HepG2 (cell line): ENCODE results near the gene JAK1. TPM values are rescaled to one million over a fixed set of nuclear protein-coding genes. Genes with fewer than 3 reads are reported as not detected.

Experiments
- ATAC-seq: fragments of 200-7000 bp; cut with Tn5 transposase; 3 replicates; pipeline ENCODE4 v1.9.1; 2020; ENCODE audit warnings: mild to moderate bottlenecking, moderate library complexity
- BruUV-seq: library from RNA; stranded (reverse); fragments of 400-500 nt; replicated peaks from 2 replicates; lab custom pipeline; 2021; lab: Mats Ljungman, UMichigan
- CTCF ChIA-PET: fragments of 300-600 bp; formaldehyde crosslinking; extraction: SDS; loops from one replicate; lab custom pipeline; 2021; ENCODE audit warnings: low total read pairs, inconsistent platforms, low intra/inter-chr PET ratio; lab: Yijun Ruan, JAX
- POLR2A ChIA-PET: fragments of 350-600 bp; sonication (Branson Sonifier 250); formaldehyde crosslinking; loops from one replicate; lab custom pipeline; 2020; ENCODE audit warnings: antibody characterized with exemption, inconsistent platforms; lab: Yijun Ruan, JAX
- DNase-seq: peaks from one replicate; pipeline ENCODE4 v3.0.0-alpha.2; 2015; ENCODE audit warnings: low spot score
- FAIRE-seq: peaks from 3 replicates; lab custom pipeline; 2011; peaks lifted over from hg19 to GRCh38; lab: Jason Lieb, UNC
- H2AFZ ChIP-seq: one replicate; pipeline ENCODE4 v1.6.1; 2011; ENCODE audit warnings: low read length, inconsistent platforms
- H3K27ac ChIP-seq: fragments of 300-600 bp; 3 replicates; pipeline ENCODE4 v1.8.0; 2011; ENCODE audit warnings: mixed run types, mild to moderate bottlenecking, mixed read lengths, low read length, inconsistent platforms; ENCODE audit not compliant: insufficient read depth; ENCODE audit errors: extremely low read length
- H3K27me3 ChIP-seq, 2 experiments: fragments of 200-600 bp in 1 of 2; 2 replicates in 1 of 2; 3 replicates in 1 of 2; pipeline versions ENCODE4 v1.6.0 to v1.8.0; 2011; ENCODE audit warnings: low read length in 2 of 2, mild to moderate bottlenecking in 2 of 2, moderate library complexity in 2 of 2, inconsistent platforms in 1 of 2; ENCODE audit not compliant: insufficient read depth in 2 of 2, control insufficient read depth in 1 of 2
- H3K36me3 ChIP-seq, 2 experiments: fragments of 200-600 bp in 1 of 2; replicated peaks in 1 of 2; 2 replicates in 1 of 2; 3 replicates in 1 of 2; pipeline versions ENCODE4 v1.5.1 to v1.8.0; 2011; ENCODE audit warnings: low read length in 2 of 2, inconsistent platforms in 1 of 2; ENCODE audit not compliant: insufficient read depth in 2 of 2, control insufficient read depth in 1 of 2
- H3K4me1 ChIP-seq: 2 replicates; pipeline ENCODE4 v1.5.1; 2012; ENCODE audit warnings: low read length, inconsistent platforms; ENCODE audit not compliant: insufficient read depth
- H3K4me2 ChIP-seq: 2 replicates; pipeline ENCODE4 v1.6.0; 2011; ENCODE audit warnings: low read depth, low read length, inconsistent platforms
- H3K4me3 ChIP-seq, 3 experiments: fragments of 200-600 bp in 1 of 3; sonication (generic), shearing (Covaris generic) in 1 of 3; replicated peaks in 1 of 3; 2 replicates each; pipeline ENCODE4 v1.5.1; 2011 to 2016; ENCODE audit warnings: low read length in 3 of 3, inconsistent platforms in 2 of 3, low read depth in 2 of 3, mild to moderate bottlenecking in 2 of 3, control low read depth in 1 of 3, mixed read lengths in 1 of 3; ENCODE audit not compliant: insufficient read depth in 1 of 3
- H3K79me2 ChIP-seq: one replicate; pipeline ENCODE4 v1.6.1; 2011; ENCODE audit warnings: low read length, inconsistent platforms; ENCODE audit not compliant: insufficient read depth
- H3K9ac ChIP-seq: 2 replicates; pipeline ENCODE4 v1.6.0; 2011; ENCODE audit warnings: mild to moderate bottlenecking, low read depth, low read length, inconsistent platforms; ENCODE audit not compliant: insufficient read depth
- H3K9me3 ChIP-seq: 2 replicates; pipeline ENCODE4 v1.5.1; 2012; ENCODE audit warnings: mild to moderate bottlenecking, low read length
- H4K20me1 ChIP-seq: 2 replicates; pipeline ENCODE4 v1.6.0; 2011; ENCODE audit warnings: inconsistent platforms, mild to moderate bottlenecking, low read length, moderate library complexity; ENCODE audit not compliant: insufficient read depth
- JDP2 ChIP-seq: sonication (generic); formaldehyde crosslinking; IDR thresholded peaks from 2 replicates; pipeline ENCODE4 v1.8.1; 2022; ENCODE audit warnings: missing genetic modification reagents, borderline replicate concordance
- KDM6A ChIP-seq: IDR thresholded peaks from 2 replicates; pipeline ENCODE4 v1.6.1; 2016; ENCODE audit warnings: low read depth
- NFIB ChIP-seq: sonication (generic); formaldehyde crosslinking; IDR thresholded peaks from 2 replicates; pipeline ENCODE4 v1.9.0; 2021; ENCODE audit warnings: missing genetic modification reagents, mild to moderate bottlenecking, borderline replicate concordance
- ZBTB38 ChIP-seq: sonication (generic); formaldehyde crosslinking; IDR thresholded peaks from 2 replicates; pipeline ENCODE4 v1.5.1; 2020; ENCODE audit warnings: mild to moderate bottlenecking, missing genetic modification reagents
- ZNF44 ChIP-seq: sonication (generic); formaldehyde crosslinking; IDR thresholded peaks from 2 replicates; pipeline ENCODE4 v1.5.1; 2020; ENCODE audit warnings: mild to moderate bottlenecking, missing genetic modification reagents
- ZNF598 ChIP-seq: sonication (generic); formaldehyde crosslinking; IDR thresholded peaks from 2 replicates; pipeline ENCODE4 v1.5.1; 2020; ENCODE audit warnings: mild to moderate bottlenecking, missing genetic modification reagents, borderline replicate concordance
- ZNF883 ChIP-seq: sonication (generic); formaldehyde crosslinking; IDR thresholded peaks from 2 replicates; pipeline ENCODE4 v1.5.1; 2020; ENCODE audit warnings: mild to moderate bottlenecking, missing genetic modification reagents; ENCODE audit errors: not compliant biosample characterization
- WGBS: methylation state at CpG from one replicate; pipeline ENCODE4 v1.1.6; 2017; ENCODE audit warnings: low lambda C conversion rate; 5-methylcytosine and 5-hydroxymethylcytosine counted together
- in situ Hi-C: cut with HindIII; loops from 2 replicates; pipeline ENCODE4 v1.10.0; 2017; ENCODE audit warnings: low pct_unique_long_range_greater_than_20kb; ENCODE audit not compliant: extremely low pct_ligation_motif_present
- intact Hi-C: fragments of 100-400 bp; cut with micrococcal nuclease; formaldehyde crosslinking; loops from one replicate; pipeline ENCODE4 v1.10.0; 2022; ENCODE audit not compliant: unreplicated experiment
- polyA plus RNA-seq, 8 experiments: library from polyadenylated mRNA; depleted of rRNA in 3 of 8; stranded (reverse) in 7 of 8; unstranded in 1 of 8; fragments of >200 nt; fragmentation: Illumina TruSeq in 4 of 8; extraction: Trizol in 4 of 8; gene quantifications; 2 replicates each; pipeline versions ENCODE4 v1.2.1 to v1.2.3, GENCODE V29; 2011 to 2016; ENCODE audit warnings: low read depth in 4 of 8, missing spikeins in 1 of 8, mixed read lengths in 1 of 8; ENCODE audit not compliant: insufficient read depth in 1 of 8
- total RNA-seq, 5 experiments: library from RNA; depleted of rRNA; stranded (reverse); fragments of >200 nt; fragmentation: Illumina TruSeq; extraction: Trizol; gene quantifications; 2 replicates each; pipeline ENCODE4 v1.2.3, GENCODE V29; 2016; ENCODE audit warnings: low read depth in 1 of 5
- TF ChIP-seq, protein P1 (sequence below): sonication (generic); formaldehyde crosslinking; conservative IDR thresholded peaks from 2 replicates; pipeline ENCODE4 v1.8.1; 2023; ENCODE audit warnings: missing genetic modification reagents
- TF ChIP-seq, protein P2 (sequence below): fragments of 450-650 bp; IDR thresholded peaks from 2 replicates; pipeline ENCODE4 v1.6.1; 2017
- TF ChIP-seq, protein P3 (sequence below): sonication (generic); formaldehyde crosslinking; conservative IDR thresholded peaks from 2 replicates; pipeline ENCODE4 v1.4.0; 2020; ENCODE audit warnings: missing genetic modification reagents
- TF ChIP-seq, protein P4 (sequence below): IDR thresholded peaks from 2 replicates; pipeline ENCODE4 v1.6.1; 2016; ENCODE audit warnings: control low read depth

Gene JAK1
- total and polyA plus RNA-seq, 2 of the 13 experiments (the other 11 are each of a cell fraction or from before 2014, with no cell fraction given), result 23.9 to 42.4 TPM

- Histone ChIP-seq H3K79me2 (no peaks in the 10 kb centered on the region), H3K36me3 (peaks cover 13 to 20% of the 10 kb centered on the region in 2 experiments; a peak in 4 of 5 replicates), H4K20me1 (no peaks in the 10 kb centered on the region)
- POLR2A ChIA-PET, result no interaction called here
- WGBS, result 97% methylated on average over 8 of the region's 13 CpGs
- in situ Hi-C loops, result no loop called here
- TF ChIP-seq ZNF44 (CRISPR knock-in tag) (no peak), ZNF883 (no peak), JDP2 (no peak), KDM6A (no peak), ZNF598 (CRISPR knock-in tag) (no peak), ZBTB38 (no peak), NFIB (no peak)
- TF ChIP-seq, protein P1, sequence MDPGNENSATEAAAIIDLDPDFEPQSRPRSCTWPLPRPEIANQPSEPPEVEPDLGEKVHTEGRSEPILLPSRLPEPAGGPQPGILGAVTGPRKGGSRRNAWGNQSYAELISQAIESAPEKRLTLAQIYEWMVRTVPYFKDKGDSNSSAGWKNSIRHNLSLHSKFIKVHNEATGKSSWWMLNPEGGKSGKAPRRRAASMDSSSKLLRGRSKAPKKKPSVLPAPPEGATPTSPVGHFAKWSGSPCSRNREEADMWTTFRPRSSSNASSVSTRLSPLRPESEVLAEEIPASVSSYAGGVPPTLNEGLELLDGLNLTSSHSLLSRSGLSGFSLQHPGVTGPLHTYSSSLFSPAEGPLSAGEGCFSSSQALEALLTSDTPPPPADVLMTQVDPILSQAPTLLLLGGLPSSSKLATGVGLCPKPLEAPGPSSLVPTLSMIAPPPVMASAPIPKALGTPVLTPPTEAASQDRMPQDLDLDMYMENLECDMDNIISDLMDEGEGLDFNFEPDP (CRISPR knock-in tag), result no peak
- TF ChIP-seq, protein P2, sequence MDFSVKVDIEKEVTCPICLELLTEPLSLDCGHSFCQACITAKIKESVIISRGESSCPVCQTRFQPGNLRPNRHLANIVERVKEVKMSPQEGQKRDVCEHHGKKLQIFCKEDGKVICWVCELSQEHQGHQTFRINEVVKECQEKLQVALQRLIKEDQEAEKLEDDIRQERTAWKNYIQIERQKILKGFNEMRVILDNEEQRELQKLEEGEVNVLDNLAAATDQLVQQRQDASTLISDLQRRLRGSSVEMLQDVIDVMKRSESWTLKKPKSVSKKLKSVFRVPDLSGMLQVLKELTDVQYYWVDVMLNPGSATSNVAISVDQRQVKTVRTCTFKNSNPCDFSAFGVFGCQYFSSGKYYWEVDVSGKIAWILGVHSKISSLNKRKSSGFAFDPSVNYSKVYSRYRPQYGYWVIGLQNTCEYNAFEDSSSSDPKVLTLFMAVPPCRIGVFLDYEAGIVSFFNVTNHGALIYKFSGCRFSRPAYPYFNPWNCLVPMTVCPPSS, result no peak
- TF ChIP-seq, protein P3, sequence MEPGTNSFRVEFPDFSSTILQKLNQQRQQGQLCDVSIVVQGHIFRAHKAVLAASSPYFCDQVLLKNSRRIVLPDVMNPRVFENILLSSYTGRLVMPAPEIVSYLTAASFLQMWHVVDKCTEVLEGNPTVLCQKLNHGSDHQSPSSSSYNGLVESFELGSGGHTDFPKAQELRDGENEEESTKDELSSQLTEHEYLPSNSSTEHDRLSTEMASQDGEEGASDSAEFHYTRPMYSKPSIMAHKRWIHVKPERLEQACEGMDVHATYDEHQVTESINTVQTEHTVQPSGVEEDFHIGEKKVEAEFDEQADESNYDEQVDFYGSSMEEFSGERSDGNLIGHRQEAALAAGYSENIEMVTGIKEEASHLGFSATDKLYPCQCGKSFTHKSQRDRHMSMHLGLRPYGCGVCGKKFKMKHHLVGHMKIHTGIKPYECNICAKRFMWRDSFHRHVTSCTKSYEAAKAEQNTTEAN, result no peak
- TF ChIP-seq, protein P4, sequence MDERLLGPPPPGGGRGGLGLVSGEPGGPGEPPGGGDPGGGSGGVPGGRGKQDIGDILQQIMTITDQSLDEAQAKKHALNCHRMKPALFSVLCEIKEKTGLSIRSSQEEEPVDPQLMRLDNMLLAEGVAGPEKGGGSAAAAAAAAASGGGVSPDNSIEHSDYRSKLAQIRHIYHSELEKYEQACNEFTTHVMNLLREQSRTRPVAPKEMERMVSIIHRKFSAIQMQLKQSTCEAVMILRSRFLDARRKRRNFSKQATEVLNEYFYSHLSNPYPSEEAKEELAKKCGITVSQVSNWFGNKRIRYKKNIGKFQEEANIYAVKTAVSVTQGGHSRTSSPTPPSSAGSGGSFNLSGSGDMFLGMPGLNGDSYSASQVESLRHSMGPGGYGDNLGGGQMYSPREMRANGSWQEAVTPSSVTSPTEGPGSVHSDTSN, result no peak
- TF ChIP-seq, all 625 proteins: peak for 0
- Histone ChIP-seq H3K27me3 (no peaks in the 10 kb centered on the region), H3K4me2 (no peak overlapping the region), H3K27ac (no peak overlapping the region), H3K9me3 (no peaks in the 10 kb centered on the region), H2AFZ (no peak overlapping the region), H3K9ac (no peak overlapping the region), H3K4me3 (no peak overlapping the region), H3K4me1 (no peaks in the 10 kb centered on the region)
- intact Hi-C loops, result no loop called here
- no peak for DNase-seq
- BruUV-seq, result no TSS peak
- CTCF ChIA-PET, result no interaction called here
- no peak for ATAC-seq
- FAIRE-seq, result no peak
These were observed 120.4 kb downstream of the JAK1 start for GRCh38 chr1:64845831-64846425.
